KG1 (cell line): ENCODE measurements around the gene TOMM5.
"Not testable (repeated sequence)": the region's sequence is repeated elsewhere in the genome, so short reads cannot be mapped to it uniquely, and the experiment has no call there.

Experiments used
- DNase-seq: peaks from one replicate; lab custom pipeline; 2025; lab: John Stamatoyannopoulos, UW

The TOMM5 gene

DNA sequence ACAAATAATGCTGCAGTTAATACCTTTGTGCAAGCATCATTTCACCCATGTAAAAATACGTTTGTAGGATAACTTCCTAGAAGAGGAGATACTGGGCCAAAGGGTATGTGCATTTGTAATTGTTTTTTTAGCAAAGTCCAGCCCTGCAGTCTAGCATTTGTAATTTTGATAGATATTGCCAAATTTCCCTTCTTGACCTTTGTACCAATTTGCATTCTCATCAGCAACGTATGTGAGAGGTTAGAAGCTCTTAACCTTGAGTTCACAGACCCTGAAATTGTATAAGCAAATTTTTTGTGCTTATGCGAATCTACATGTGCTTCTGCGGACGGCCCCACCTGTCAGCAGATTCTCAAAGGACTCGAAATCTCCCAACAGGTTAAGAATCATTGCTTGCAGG, 18.6 kb upstream of the TOMM5 start:
- DNase-seq, result no peak

DNA sequence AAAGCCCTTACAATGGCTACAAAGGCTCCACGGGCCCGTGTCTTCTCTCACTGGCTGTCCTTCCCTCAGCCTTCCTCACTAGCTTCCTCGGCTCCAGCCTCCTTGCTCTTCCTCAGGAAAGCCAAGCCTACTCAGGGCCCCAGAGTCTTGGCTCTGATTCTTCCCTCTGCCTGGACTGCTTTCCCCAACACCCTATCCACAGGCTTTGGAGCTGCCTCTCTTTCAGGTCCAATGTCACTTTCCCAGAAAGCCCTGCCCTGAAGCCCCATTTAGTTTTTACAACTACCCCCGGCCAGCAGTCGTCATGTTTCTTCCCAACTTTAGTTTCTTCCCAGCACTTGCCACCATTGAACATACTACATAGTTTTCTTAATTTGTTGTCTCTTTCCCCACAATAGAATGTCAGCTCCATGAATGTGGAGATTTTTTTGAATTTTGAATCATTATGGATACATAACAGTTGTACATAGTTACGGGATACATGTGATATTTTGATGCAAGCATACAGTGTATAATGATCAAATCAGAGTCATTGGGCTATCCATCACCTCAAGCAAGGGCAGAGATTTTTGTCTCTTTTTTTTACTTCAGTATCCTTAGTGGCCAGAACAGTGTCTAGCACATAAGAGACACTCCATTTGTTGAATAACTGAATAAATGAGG, 17.5 kb upstream of the TOMM5 start:
- DNase-seq, result no peak

DNA sequence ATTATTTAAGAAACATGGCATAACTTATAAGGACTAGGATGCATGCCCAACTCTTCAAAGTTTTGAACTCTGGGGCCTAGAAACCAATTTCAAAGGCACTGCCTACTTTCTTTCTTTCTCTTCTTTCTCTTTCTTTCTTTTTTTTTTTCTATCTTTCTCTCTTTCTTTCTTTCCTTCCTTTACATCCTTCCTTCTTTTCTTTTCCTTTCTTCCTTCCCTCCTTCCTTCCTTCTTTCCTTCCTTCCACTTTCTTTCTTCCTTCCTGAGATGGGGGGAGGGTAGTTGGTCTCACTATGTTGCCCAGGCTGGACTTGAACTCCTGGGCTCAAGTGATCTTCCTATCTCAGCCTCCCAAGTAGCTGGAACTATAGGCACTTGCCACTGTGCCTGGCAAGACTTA, 15.9 kb upstream of the TOMM5 start:
- no peak for DNase-seq

DNA sequence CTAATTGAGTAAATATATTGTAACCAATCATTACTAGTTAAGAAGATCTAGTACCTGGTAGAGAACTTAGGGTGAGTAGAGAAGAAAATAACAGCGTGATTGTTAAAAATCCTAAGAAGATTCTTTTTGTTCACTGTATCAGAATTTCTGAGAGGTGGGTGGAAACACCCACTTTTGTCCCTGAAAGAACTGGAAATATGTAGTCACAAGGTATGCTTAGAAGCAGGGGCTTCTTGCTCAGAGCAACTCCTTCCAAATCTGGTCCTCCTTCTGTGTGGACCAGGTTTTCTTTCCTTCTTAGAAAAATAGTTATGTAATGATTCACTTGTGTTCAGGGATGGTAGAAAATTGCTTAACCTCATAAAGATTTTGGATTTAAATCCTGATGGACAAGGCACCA, 11.9 kb upstream of the TOMM5 start:
- no peak for DNase-seq

DNA sequence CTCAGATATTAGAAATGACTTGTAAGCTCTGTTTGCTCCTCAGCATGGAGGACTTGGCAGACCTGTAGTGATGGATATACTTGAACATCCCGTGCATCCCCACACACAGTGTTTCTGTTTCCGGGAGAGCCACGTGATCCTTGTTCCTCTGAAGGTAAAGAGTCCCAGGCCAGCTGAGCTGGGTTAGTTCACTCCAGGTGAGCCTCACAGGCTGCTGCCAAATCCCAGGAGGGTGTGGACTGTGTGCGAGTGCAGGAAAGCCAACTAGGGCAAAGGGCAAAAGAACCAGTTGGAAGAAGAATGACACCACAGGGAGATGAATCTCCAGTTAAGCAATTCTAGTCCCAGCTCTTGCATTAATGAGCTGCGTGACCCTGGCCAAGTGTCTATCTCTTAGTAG, 10.4 kb upstream of the TOMM5 start:
- DNase-seq, result no peak

DNA sequence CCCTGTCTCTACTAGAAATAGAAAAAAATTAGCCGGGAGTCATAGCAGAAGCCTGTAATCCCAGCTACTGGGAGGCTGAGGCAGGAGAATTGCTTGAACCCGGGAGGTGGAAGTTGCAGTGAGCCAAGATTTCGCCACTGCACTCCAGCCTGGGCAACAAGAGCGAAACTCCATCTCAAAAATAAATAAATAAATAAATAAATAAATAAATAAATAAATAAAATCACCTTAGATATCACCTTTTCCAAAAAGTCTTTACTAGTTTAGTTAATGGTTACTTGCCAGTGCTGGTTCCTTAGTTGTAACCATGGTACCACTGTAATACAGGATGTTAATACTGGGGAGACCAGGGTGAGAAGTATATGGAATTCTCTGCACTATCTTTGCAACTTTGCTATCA, 9.7 kb upstream of the TOMM5 start:
- not testable (repeated sequence) for DNase-seq

DNA sequence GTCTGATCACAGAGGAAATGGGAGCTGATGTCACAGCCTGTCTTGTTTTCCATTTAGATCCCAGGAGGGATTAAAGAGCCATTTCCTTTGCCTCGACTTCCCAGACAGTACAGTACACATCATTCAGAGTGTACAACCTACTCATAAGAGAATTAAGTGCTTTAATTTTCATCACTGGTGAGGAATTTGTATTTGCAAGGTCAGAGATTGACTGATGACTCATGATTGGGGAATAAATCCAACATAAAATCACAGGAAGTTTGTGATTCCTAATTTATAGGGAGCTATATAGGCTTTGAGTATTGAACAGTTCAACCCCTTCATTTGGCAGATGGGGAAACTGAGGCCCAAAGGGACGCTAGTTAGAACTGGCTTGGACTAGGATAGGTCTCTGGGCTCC, 4.1 kb upstream of the TOMM5 start:
- DNase-seq, result no peak

DNA sequence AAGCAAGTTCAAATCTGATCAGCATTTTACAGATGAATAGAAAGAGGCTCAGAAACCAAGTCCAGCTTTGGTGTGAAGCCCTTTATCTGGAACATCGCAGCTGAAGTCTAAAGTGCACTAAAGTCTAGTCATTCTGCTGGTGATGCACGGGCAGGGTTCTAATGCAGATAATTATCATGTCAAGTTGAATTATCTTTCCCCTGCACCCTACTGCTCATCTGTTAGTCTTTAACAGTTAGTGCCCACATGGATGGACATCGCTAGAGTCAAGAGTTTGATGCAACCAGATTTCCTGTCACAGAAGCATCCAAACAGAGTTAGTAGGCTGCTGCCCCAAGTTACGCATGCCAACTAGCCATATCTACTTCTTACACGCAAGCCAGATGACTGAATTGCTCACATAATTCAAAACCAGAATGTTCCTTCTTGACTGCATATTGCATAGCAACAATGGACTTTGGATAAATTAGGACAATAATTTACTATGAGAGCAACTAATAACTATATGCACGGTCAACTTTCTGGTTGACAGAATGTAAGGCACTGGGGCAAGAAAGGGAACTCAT, 1.6 kb upstream of the TOMM5 start:
- no peak for DNase-seq

DNA sequence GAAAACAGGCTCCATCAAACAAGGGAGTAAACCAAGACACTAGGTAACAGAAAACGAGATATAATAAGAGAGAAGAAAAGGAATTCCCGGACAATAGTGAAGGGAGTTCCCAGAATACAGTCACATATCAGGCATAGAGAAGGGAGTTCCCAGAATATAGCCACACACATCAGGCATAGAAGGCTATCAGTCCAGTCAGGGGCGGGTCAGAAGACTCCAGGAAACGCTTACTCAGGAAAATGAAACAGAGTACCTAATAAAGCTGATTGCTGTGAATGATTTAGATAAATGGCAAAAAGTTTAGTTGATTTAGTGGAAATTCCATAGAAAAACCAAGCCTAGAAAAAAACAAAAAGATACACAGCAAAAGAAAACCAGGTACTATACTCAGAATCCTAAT, 4.9 kb downstream of the TOMM5 start:
- no peak for DNase-seq

DNA sequence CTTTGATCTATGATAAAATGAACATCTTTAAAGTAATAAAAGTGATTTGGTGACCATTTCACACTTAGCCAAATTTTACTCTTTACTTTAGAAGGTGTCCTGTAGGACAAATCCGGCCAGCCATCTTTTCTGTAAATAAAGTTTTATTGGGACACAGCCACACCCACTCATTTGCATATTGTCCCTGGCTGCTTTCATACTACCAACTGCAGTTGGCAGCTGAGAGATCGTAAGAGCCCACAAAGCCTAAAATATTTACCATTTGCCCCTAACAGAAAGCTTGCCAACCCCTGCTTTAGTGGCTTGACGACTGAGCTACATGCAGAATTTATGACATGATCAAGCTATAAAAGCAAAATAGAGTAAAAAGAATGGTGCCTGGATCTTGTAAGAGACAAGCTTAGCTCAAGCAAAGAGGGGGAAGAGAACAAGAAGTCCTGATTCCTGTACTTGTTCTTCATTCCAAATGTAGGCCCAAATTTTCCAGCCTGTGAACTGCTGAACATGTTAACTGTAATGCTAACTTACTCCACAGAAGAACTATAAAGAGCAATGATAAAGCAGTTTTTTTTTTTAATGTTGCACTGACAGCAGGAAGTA, 8.8 kb downstream of the TOMM5 start:
- DNase-seq, result no peak

DNA sequence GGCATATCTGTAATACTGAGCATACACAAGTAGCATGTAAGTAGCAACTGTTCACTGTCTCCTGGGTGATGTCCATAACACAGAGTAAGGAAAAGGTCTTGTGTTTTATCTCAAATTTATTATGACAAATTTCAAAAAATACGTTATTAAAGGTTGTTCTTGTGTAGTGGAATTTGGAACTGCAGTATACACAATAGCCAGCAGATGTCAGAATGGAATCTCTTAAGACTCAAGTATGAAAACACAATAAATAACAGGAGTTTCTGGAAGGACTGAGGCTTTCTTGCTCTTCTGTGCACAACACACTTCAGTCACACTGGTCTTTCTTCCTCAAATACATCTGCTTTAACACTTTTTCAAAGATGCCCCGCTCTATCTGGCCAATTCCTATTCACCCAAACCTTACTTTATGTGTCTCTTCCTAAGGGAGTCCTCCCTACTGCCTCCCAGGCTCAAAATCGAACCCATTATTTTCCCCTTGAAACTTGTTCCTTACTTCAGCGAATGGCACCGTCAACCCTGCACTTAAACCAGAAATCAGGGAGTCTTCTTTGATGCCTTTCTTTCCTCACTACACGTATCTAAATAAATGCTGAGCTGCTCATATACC, 9.7 kb downstream of the TOMM5 start:
- DNase-seq, result peak; percentile 15

DNA sequence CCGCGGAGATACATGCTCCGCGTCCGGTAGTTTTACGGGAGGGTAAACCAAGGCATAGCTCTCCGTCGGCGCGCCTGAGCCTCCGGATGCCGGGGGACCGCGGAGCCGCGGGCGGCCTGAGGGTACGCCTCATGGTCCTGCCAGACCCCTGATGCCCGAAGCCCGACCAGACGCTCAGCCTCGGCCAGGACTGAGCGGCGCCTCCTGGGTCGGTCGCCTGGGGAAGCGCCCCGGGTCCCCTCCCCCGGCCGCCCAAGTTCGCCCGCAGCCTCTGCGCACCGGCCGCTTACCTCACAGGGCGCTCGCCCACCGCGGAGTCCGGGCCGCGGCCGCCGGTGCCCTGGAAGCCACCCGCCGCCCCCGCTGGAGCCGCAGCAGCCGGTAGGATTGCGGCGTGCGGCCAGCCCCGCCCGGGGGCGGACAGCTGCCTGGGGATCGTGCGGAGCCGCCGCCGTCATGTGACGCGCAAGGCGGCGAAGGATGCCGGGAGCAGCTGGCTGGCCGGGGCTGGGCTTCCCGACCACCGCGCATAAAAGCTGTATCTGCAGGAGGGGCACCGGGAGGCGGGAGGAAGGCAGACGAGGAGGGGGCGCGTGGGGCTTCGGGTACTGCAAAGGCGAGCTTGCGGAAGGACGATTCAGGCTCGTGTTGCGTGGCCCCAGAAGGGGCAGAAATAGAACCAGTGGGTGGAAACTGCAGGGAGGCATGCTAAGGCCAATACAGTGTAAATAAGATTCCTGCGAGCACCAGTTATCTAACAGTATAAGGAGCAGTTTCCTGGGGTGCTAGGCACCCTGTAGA, 16.3 kb downstream of the TOMM5 start, which contains the start of gene FBXO10:
TSS of gene FBXO10 (minus strand) at position 460 of the 801 bp plus-strand sequence. CDS start 34,612 bp downstream, outside the sequence.
- no peak for DNase-seq

DNA sequence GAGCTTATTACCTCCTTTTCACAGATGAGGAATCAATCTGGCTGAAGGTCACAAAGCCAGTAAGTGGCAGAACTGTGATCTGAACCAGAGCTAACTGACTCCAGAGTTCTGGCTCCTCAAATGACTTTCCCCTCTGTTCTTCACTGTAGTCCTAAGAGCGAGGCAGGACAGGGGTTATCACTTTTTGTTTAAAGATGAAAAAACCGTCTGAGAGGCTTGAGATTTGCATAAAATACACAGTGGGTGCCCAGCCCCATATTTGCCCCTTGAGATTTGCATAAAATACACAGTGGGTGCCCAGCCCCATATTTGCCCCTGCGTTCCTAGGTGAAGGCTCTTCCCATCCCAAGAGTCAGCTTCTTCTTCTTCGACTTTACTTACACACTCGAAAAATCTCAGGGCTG, 16.9 kb downstream of the TOMM5 start:
- DNase-seq, result no peak

DNA sequence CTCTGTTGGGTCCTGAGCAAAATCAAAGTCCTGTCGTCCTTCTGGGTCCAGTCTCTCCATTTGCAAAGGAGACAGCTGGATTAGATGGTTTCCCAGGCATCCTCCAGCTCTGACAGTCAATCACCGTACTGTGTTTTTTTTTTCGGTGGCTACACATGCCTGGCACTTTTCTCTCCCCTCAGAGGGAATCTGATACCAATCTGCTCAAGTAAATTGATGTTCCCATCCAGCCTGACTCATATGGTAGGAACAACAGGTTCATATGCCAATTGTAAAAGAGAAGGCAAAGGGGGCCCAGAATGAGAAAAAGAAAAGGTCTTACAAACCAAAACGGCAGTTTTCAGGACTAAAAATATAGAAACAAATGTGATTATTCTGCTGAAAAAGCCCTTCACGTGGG, 17.4 kb downstream of the TOMM5 start:
- DNase-seq, result no peak

DNA sequence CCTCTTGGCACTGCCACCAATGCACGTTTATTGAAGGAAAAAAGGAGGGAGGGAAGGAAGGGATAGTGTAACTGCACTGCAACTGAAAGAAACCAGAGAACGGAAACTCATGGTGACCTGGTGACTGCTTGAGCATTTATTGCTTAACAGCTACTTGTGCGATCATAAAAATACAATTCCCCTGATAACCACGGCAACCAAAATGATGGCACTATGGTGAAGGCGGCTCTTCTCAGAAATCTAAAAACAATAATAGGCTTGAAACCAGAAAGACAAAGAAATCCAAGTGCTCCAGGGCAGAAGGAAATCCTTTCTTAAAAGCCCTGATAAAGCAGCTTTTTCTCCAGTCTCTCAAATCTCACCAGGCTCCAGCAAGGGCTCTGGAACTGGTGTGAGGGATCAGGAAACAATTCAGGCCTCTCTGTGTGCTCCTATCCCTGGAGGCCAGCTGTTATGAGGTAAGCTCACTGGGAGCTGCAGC, 18.1 kb downstream of the TOMM5 start:
- DNase-seq, result no peak

DNA sequence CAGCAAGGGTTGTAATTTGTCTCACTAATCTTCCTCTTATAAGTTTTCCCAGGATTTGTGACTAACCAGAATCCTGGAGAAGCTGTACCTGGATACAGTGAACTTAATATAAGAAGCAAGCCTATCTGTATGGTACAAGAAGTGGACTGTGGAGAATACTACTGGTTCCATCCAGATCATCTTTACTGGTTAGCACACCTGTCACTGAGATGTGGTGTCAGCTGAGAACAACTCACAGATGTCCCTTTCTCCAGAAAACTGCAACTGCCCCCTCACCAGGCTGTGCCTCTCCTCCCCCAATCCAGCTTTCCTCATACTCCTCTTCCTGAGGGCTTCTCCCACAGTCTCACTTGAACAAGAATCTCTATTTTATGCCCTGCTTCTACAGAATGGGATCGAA, 21.1 kb downstream of the TOMM5 start:
- DNase-seq, result no peak

DNA sequence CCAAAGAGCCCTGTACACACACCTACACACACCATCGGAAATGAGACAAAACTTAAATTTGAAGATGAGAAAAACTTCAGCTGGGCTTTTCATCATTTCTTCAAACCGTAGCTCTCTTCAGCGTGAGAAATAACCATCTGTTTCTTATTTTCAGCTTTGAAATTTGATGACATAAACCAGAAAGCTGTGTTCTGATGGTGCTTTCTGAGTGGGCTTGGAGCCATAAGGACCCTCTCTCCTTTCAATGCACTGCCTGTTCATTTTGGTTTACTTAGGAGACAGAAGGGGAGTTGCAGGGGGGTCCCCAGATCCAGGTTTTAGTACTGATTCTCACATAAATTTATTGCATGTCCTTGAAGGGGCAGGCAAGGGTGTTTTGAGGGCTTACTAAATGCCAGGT, 25.7 kb downstream of the TOMM5 start:
- DNase-seq, result no peak

DNA sequence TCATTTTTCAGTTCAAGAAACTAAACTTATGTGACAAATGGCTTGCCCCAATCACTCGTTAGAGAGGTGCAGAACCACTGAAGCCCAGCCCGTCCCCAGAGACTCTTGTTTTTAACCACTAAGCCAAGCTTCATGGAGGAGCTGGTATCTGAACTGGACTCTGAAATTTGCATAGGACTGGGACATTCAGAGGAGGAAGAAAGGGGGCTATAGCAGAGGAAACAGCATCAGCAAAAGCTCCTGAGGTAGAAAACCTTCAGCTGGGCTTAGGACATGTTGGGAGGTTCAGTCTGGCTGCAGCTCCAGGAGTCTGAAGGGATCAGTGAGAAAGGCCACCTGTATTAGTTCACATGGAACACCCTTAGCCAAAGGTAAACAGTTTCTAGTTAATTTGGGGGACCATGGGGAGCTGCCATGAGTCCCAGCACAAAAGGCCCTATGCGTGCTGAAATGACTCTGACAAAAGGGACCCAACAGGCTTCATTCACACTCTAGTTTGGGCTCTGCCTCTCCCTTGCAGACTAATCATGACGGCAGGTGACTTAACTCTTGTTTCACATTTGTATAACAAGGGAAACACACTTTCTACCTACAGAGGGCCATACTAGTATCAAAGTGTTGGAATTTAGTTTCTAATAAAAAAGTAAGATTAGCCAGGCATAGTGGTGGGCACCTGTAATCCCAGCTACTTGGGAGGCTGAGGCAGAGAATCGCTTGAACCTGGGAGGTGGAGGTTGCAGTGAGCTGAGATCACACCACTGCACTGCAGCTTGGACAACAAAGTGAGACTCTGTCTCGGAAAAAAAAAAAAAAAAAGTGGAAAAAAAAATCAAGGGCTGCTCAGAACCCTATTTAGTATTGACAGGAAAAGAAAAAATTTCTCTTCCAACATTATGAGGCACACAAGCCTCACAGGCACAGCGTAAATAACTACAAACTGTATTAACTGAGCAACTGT, 26.5 kb downstream of the TOMM5 start:
- no peak for DNase-seq

DNA sequence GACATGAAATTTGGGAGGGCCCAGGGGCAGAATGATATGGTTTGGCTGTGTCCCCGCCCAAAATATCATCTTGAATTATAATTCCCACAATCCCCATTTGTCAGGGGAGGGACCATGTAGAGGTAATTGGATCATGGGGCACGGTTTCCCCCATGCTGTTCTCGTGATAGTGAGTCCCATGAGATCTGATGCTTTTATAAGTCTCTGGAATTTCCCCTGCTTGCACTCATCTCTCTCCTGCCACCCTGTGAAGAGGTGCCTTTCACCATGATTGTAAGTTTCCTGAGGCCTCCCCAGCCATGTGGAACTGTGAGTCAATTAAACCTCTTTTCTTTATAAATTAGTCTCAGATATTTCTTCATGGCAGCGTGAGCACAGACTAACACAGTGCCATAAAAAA, 27.5 kb downstream of the TOMM5 start:
- DNase-seq, result no peak

DNA sequence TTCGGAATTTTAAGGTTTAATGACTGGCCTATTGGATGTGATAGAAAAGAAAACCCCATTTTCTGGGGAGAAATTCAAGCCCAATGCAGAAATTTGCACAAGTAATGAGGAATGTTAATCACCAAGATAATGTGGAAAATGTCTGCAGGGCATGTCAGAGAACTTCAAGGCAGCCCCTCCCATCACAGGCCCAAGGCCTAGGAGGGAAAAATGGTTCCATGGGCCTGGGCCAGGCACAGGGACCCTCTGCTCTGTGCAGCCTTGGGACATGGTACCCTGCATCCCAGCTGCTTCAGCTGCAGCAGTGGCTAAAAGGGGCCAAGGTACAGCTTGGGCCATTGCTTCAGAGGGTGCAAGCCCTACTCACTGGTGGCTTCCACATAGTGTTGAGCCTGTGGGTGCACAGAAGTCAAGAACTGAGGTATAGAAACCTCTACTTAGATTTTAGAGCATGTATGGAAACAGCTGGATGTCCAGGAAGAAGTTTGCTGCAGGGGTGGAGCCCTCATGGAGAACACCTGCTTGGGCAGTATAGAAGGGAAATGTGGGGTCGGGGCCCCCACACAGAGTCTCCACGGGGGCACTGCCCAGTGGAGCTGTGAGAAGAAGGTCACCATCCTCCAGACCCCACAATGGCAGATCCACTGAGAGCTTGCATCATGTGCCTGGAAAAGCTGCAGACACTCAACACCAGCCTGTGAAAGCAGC, 28.4 kb downstream of the TOMM5 start:
- DNase-seq, result no peak

DNA sequence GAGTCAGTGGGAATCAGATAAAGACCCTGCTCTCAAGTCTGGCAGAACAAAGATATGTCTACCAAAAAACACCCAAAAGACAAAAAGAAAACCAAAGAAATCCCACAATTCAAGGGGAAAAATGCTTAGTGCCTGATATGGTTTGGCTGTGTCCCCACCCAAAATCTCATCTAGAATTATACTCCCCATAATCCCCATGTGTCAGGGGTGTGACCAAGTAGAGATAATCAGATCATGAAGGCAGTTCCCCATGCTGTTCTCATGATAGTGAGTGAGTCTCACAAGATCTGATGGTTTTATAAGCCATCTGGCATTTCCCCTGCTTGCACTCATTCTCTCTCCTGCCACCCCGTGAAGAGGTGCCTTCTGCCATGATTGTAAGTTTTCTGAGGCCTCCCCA, 29.6 kb downstream of the TOMM5 start:
- DNase-seq, result no peak
